ENCODE measurements around the gene AFDN. TPM values are rescaled to one million over a fixed set of nuclear protein-coding genes. Genes with fewer than 3 reads are reported as not detected.
"Not testable (repeated sequence)": the region's sequence is repeated elsewhere in the genome, so short reads cannot be mapped to it uniquely, and the experiment has no call there.

AFDN gene
- total and polyA plus RNA-seq, 4 donors, result 93.3 to 188 (median 117) TPM

DNA sequence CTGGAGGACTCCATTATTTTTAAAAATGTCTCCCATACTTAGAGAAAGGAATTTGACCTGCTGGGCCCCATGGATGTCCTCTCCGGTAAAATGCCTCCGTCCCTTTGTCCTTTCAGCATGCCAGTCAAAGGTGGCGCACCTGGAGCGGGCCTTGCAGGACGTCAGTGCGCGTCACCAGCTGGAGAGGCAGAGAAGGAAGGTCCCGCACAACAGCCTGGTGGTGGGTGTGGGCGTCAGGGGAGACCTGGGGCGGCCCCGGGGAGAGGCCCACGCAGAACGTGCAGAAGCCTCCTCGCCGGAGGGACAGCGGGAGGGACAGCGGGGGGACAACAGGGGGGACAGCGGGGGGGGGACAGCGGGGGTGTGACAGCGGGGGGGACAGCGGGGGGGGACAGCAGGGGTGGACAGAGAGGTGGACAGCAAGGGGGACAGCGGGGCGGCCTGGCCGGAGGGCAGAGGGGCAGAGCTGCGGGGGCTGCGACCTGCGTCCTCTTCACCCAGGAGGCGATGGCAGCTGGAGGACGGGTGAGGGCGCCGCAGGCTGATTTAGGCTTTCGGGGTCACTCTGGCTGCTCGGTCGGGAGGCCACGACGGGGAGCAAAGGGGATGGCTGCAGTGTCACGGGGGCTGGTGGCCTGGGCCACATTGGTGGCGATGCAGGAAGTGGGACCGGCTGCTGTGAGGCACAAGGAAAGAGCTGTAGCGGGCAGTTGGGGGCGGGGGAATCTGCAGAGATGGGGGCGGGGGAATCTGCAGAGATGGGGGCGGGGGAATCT is 169.9 kb downstream of the AFDN start:
- DNase-seq (ENCODE audit: low read depth in 4 of 6, low spot score in 6 of 6), result no peak
- Histone ChIP-seq H3K9me3 (ENCODE audit: control insufficient read depth, insufficient read depth, low read length) (no peaks in the 10 kb centered on the region), H3K4me3 (ENCODE audit: low read depth, low read length) (no peak overlapping the region), H3K4me1 (ENCODE audit: control insufficient read depth, insufficient read depth, low read length) (peaks cover 7% of the 10 kb centered on the region), H3K27me3 (ENCODE audit: control insufficient read depth, insufficient read depth, low read length) (no peaks in the 10 kb centered on the region), H3K27ac (ENCODE audit: low read depth, low read length) (no peak overlapping the region), H3K36me3 (ENCODE audit: control insufficient read depth, insufficient read depth, low read length) (no peaks in the 10 kb centered on the region)
- 65% methylated on average over 23 of the region's 43 CpGs for WGBS (ENCODE audit: insufficient coverage)

DNA sequence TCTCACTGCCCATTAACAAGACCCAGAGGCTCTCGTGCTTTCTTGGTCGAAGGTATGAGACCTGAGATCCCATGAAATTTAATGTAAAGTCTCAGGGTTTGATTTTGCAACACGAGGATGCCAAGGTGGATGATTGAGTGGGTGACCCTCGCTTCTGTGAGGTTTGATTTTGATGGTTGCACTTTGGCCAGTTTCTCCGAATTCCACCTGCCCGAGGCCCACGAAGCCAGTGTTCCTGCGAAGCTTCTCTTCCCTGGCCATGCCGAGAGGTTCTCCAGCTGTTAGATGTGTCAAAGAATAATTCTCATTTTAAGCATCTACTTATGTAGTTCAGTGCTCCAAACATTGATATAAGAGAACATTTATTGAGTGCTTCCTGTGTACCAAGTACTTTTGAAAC is 170.9 kb downstream of the AFDN start, which contains the start of gene KIF25:
TSS of gene KIF25 (plus strand) at position 30 of the 400 bp plus-strand sequence. CDS start 31,915 bp downstream, outside the sequence.
- 100% methylated on average over 3 of the region's 9 CpGs for WGBS (ENCODE audit: insufficient coverage)
- Histone ChIP-seq H3K4me3 (ENCODE audit: low read depth, low read length) (no peak within 1 kb of the TSS), H3K27ac (ENCODE audit: low read depth, low read length) (no peak within 1 kb of the TSS)

DNA sequence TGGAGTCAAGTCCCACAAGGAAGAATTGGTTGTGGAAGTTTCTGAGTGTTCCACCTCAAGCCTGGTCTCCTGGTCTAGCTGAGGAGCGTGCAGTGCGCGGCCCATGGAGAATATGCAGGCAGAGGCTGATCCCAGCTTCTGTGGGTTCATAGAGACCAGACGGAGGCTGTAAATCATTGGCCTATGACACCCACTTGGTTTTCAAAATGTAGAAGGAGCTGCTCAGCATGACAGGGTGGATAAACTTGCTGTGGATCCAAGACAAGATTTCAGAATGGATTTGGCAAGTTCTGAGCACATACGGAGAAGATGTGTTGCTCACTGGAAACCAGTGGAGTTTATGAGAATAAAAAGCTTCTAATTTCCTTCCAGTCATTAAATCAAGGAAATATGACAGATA is 171.5 kb downstream of the AFDN start:
- Histone ChIP-seq H3K27me3 (ENCODE audit: control insufficient read depth, insufficient read depth, low read length) (no peaks in the 10 kb centered on the region), H3K36me3 (ENCODE audit: control insufficient read depth, insufficient read depth, low read length) (no peaks in the 10 kb centered on the region), H3K9me3 (ENCODE audit: control insufficient read depth, insufficient read depth, low read length) (no peaks in the 10 kb centered on the region), H3K4me3 (ENCODE audit: low read depth, low read length) (no peak overlapping the region), H3K27ac (ENCODE audit: low read depth, low read length) (no peak overlapping the region), H3K4me1 (ENCODE audit: control insufficient read depth, insufficient read depth, low read length) (peaks cover 7% of the 10 kb centered on the region)
- WGBS (ENCODE audit: insufficient coverage), result 94% methylated on average over 4 of the region's 5 CpGs
- peak in 1 of 6 donors; percentile 70 for DNase-seq (ENCODE audit: low read depth in 4 of 6, low spot score in 6 of 6)

More for the DNA sequence above, 170.9 kb downstream of the AFDN start, which contains the start of gene KIF25:
- no peak for DNase-seq (ENCODE audit: low read depth in 4 of 6, low spot score in 6 of 6)
- no peaks in the 10 kb centered on the region for H3K9me3 ChIP-seq (ENCODE audit: control insufficient read depth, insufficient read depth, low read length)
- no peaks in the 10 kb centered on the region for H3K27me3 ChIP-seq (ENCODE audit: control insufficient read depth, insufficient read depth, low read length)
- peaks cover 7% of the 10 kb centered on the region for H3K4me1 ChIP-seq (ENCODE audit: control insufficient read depth, insufficient read depth, low read length)
- H3K36me3 ChIP-seq (ENCODE audit: control insufficient read depth, insufficient read depth, low read length), result no peaks in the 10 kb centered on the region

DNA sequence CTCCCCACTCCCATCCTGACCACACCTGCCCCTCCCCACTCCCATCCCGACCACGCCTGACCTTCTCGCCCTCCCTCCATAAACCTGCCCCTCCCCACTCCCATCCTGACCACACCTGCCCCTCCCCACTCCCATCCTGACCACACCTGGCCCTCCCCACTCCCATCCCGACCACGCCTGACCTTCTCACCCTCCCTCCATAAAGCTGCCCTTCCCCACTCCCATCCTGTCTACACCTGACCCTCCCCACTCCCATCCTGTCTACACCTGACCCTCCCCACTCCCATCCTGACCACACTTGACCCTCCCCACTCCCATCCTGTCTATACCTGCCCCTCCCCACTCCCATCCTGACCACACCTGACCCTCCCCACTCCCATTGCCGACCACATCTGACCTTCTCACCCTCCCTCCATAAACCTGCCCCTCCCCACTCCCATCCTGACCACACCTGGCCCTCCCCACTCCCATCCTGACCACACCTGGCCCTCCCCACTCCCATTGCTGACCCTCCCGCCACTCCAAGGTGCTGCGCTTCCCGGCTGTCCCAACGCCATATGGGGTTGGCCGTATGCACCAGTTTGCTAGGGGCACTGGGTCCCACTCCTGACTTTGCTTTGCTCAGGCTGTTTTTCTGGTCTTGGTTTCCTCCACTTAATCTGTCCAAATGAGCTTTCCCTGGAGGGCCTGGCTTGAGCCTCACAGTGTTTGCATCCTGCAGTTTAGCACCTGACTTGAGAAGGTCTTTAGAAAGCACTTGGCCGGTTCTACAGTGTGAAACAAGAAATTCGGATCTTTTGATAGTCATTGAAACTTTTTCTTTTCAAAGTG is 173.7 kb downstream of the AFDN start:
- Histone ChIP-seq H3K4me1 (ENCODE audit: control insufficient read depth, insufficient read depth, low read length) (peaks cover 7% of the 10 kb centered on the region), H3K9me3 (ENCODE audit: control insufficient read depth, insufficient read depth, low read length) (no peaks in the 10 kb centered on the region), H3K27me3 (ENCODE audit: control insufficient read depth, insufficient read depth, low read length) (no peaks in the 10 kb centered on the region), H3K36me3 (ENCODE audit: control insufficient read depth, insufficient read depth, low read length) (no peaks in the 10 kb centered on the region), H3K4me3 (ENCODE audit: low read depth, low read length) (no peak overlapping the region), H3K27ac (ENCODE audit: low read depth, low read length) (no peak overlapping the region)
- DNase-seq (ENCODE audit: low read depth in 4 of 6, low spot score in 6 of 6), result no peak
- 85% methylated on average over 12 of the region's 13 CpGs for WGBS (ENCODE audit: insufficient coverage)

DNA sequence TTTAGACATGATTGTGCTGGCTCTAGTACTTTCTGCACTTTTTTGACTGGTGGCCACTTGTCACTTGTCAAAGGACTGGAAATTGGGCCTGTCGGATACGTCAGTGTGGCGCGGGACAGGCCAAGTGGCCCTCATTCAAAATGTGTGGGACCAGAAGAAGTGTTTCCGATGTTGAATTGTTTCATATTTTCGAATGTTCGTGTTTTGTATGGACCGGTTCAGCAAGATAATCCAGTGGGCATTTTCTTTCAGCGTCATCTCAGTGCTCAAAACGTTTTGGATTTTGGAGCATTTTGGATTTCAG is 174.3 kb downstream of the AFDN start:
- H3K9me3 ChIP-seq (ENCODE audit: control insufficient read depth, insufficient read depth, low read length), result no peaks in the 10 kb centered on the region
- no peak overlapping the region for H3K27ac ChIP-seq (ENCODE audit: low read depth, low read length)
- no peak for DNase-seq (ENCODE audit: low read depth in 4 of 6, low spot score in 6 of 6)
- H3K4me3 ChIP-seq (ENCODE audit: low read depth, low read length), result no peak overlapping the region
- H3K27me3 ChIP-seq (ENCODE audit: control insufficient read depth, insufficient read depth, low read length), result no peaks in the 10 kb centered on the region
- H3K36me3 ChIP-seq (ENCODE audit: control insufficient read depth, insufficient read depth, low read length), result no peaks in the 10 kb centered on the region
- WGBS (ENCODE audit: insufficient coverage), result 67% methylated on average over 10 of the region's 10 CpGs
- H3K4me1 ChIP-seq (ENCODE audit: control insufficient read depth, insufficient read depth, low read length), result peaks cover 7% of the 10 kb centered on the region

DNA sequence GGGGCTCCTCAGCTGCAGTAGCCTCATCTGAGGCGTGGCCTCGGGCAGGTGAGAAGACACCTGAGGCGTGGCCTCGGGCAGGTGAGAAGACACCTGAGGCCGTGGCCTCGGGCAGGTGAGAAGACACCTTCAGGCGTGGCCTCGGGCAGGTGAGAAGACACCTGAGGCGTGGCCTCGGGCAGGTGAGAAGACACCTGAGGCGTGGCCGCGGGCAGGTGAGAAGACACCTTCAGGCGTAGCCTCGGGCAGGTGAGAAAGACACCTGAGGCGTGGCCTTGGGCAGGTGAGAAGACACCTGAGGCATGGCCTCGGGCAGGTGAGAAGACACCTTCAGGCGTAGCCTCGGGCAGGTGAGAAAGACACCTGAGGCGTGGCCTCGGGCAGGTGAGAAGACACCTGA is 174.8 kb downstream of the AFDN start:
- not testable (repeated sequence) for DNase-seq (ENCODE audit: low read depth in 4 of 6, low spot score in 6 of 6); H3K27me3 ChIP-seq (ENCODE audit: control insufficient read depth, insufficient read depth, low read length); H3K4me1 ChIP-seq (ENCODE audit: control insufficient read depth, insufficient read depth, low read length); H3K36me3 ChIP-seq (ENCODE audit: control insufficient read depth, insufficient read depth, low read length); H3K4me3 ChIP-seq (ENCODE audit: low read depth, low read length); H3K27ac ChIP-seq (ENCODE audit: low read depth, low read length); H3K9me3 ChIP-seq (ENCODE audit: control insufficient read depth, insufficient read depth, low read length)
- 95% methylated on average over 8 of the region's 21 CpGs for WGBS (ENCODE audit: insufficient coverage)

DNA sequence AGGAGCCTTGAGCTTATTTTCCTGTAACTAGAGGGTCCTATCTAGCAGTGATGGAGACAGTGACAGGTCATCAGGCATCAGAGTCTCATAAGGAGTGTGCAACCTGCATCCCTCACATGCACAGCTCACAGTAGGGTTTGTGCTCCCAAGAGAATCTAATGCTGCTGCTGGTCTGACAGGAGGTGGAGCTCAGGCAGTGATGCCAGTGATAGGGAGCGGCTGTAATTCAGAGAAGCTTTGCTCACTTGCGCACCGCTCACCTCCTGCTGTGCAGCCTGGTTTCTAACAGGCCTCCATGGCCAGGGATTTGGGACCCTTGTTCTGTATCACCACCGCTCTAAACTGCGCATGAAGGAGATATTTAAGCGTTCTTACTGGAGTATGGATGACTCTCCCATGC is 176.1 kb downstream of the AFDN start:
- Histone ChIP-seq H3K4me1 (ENCODE audit: control insufficient read depth, insufficient read depth, low read length) (no peaks in the 10 kb centered on the region), H3K27ac (ENCODE audit: low read depth, low read length) (no peak overlapping the region), H3K9me3 (ENCODE audit: control insufficient read depth, insufficient read depth, low read length) (no peaks in the 10 kb centered on the region), H3K27me3 (ENCODE audit: control insufficient read depth, insufficient read depth, low read length) (no peaks in the 10 kb centered on the region), H3K36me3 (ENCODE audit: control insufficient read depth, insufficient read depth, low read length) (no peaks in the 10 kb centered on the region), H3K4me3 (ENCODE audit: low read depth, low read length) (no peak overlapping the region)
- WGBS (ENCODE audit: insufficient coverage), result 89% methylated on average over 6 of the region's 6 CpGs
- DNase-seq (ENCODE audit: low read depth in 4 of 6, low spot score in 6 of 6), result no peak

DNA sequence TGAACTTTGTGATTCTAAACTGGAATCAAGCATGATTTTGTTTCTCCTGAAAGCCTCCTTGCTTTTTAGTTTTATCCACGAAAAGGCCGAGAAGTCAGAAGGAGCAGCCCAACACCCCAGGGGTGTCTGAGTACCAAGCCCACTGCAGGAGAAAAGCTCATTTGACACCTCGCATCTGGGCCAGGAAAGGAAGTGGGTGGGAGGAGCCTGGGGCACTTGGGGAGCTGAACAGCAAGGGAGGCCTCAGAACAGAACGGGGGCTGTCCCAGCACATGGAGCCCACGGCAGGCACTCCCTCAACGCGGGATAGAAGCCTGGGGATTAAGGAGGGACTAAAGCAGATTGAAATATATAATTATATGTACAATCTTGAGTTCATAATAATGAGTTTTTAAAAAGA is 177.3 kb downstream of the AFDN start:
- no peak overlapping the region for H3K27ac ChIP-seq (ENCODE audit: low read depth, low read length)
- WGBS (ENCODE audit: insufficient coverage), result 75% methylated on average over 2 of the region's 7 CpGs
- no peaks in the 10 kb centered on the region for H3K36me3 ChIP-seq (ENCODE audit: control insufficient read depth, insufficient read depth, low read length)
- no peak for DNase-seq (ENCODE audit: low read depth in 4 of 6, low spot score in 6 of 6)
- H3K4me1 ChIP-seq (ENCODE audit: control insufficient read depth, insufficient read depth, low read length), result no peaks in the 10 kb centered on the region
- H3K4me3 ChIP-seq (ENCODE audit: low read depth, low read length), result no peak overlapping the region
- no peaks in the 10 kb centered on the region for H3K27me3 ChIP-seq (ENCODE audit: control insufficient read depth, insufficient read depth, low read length)
- no peaks in the 10 kb centered on the region for H3K9me3 ChIP-seq (ENCODE audit: control insufficient read depth, insufficient read depth, low read length)

DNA sequence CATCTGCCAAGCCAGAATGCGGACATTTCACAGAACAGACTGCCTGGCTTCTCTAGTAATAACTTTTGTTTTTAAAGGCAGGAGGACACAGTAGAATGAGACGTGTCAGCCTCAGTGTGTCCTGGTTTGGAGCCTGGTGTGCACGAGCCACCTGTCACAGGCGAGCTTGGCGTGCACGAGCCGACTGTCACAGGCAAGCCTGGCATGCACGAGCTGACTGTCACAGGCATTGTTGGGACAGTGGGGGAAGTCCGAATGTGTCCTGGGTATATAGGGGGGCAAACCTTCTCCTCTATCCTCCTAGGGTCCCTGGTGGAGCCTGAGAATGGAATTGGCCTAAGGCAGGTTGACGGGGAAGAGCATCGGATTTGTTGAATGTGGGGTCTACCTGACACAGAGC is 178.2 kb downstream of the AFDN start:
- H3K27me3 ChIP-seq (ENCODE audit: control insufficient read depth, insufficient read depth, low read length), result no peaks in the 10 kb centered on the region
- H3K27ac ChIP-seq (ENCODE audit: low read depth, low read length), result no peak overlapping the region
- no peaks in the 10 kb centered on the region for H3K4me1 ChIP-seq (ENCODE audit: control insufficient read depth, insufficient read depth, low read length)
- 99% methylated on average over 9 of the region's 11 CpGs for WGBS (ENCODE audit: insufficient coverage)
- H3K9me3 ChIP-seq (ENCODE audit: control insufficient read depth, insufficient read depth, low read length), result no peaks in the 10 kb centered on the region
- no peak for DNase-seq (ENCODE audit: low read depth in 4 of 6, low spot score in 6 of 6)
- no peaks in the 10 kb centered on the region for H3K36me3 ChIP-seq (ENCODE audit: control insufficient read depth, insufficient read depth, low read length)
- no peak overlapping the region for H3K4me3 ChIP-seq (ENCODE audit: low read depth, low read length)

DNA sequence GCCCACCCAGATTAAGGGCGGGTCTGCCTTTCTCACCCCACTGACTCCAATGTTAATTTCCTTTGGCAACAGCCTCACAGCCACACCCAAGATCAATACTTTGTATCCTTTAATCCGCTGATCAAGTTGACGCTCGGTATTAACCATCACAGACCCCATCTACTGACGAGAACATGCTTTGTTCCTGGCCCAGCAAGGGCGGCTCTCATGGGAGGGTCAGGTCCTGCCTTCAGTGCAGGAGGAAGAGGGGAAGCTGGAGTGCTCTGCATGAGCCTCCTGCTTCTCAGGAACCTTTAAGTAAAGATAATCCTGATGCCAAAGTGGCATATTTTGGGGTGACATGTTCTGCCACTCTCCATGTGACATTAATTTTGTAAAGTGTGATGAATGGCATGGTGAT is 179.1 kb downstream of the AFDN start:
- Histone ChIP-seq H3K9me3 (ENCODE audit: control insufficient read depth, insufficient read depth, low read length) (no peaks in the 10 kb centered on the region), H3K27ac (ENCODE audit: low read depth, low read length) (no peak overlapping the region), H3K4me1 (ENCODE audit: control insufficient read depth, insufficient read depth, low read length) (no peaks in the 10 kb centered on the region), H3K4me3 (ENCODE audit: low read depth, low read length) (no peak overlapping the region), H3K27me3 (ENCODE audit: control insufficient read depth, insufficient read depth, low read length) (no peaks in the 10 kb centered on the region), H3K36me3 (ENCODE audit: control insufficient read depth, insufficient read depth, low read length) (no peaks in the 10 kb centered on the region)
- no peak for DNase-seq (ENCODE audit: low read depth in 4 of 6, low spot score in 6 of 6)
- 96% methylated on average over 2 of the region's 6 CpGs for WGBS (ENCODE audit: insufficient coverage)
